HEK293 (cell line): ENCODE measurements around the gene HERC4.

Source experiments
- CTCF ChIA-PET: fragments of 350-600 bp; formaldehyde crosslinking; extraction: SDS; loops from one replicate; lab custom pipeline; 2021; ENCODE audit warnings: antibody characterized with exemption; lab: Yijun Ruan, JAX
- POLR2A ChIA-PET: fragments of 300-600 bp; formaldehyde crosslinking; extraction: SDS; loops from one replicate; lab custom pipeline; 2020; ENCODE audit warnings: antibody characterized with exemption, inconsistent platforms; lab: Yijun Ruan, JAX
- H3K27ac ChIP-seq: fragments of 200-500 bp; sonication (Bioruptor generic); 2 replicates; pipeline ENCODE4 v1.5.1; 2014; ENCODE audit warnings: low read depth, low read length, control low read depth, inconsistent platforms; ENCODE audit errors: extremely low read depth
- H3K36me3 ChIP-seq, 2 experiments: fragments of 200-500 bp in 1 of 2; sonication (Bioruptor generic) in 1 of 2; 1 replicate in 1 of 2; 2 replicates in 1 of 2; pipeline ENCODE4 v1.5.1; 2014 to 2017; ENCODE audit warnings: inconsistent platforms in 2 of 2, low read length in 2 of 2; ENCODE audit not compliant: control insufficient read depth in 2 of 2, insufficient read depth in 1 of 2
- H3K4me1 ChIP-seq: fragments of 200-500 bp; sonication (Bioruptor generic); 2 replicates; pipeline ENCODE4 v1.5.1; 2014; ENCODE audit warnings: mild to moderate bottlenecking, low read length, inconsistent platforms; ENCODE audit not compliant: control insufficient read depth, insufficient read depth
- H3K4me3 ChIP-seq: 2 replicates; pipeline ENCODE4 v1.5.1; 2011; ENCODE audit warnings: low read depth, mild to moderate bottlenecking, control low read depth, low read length, moderate library complexity
- H3K9me3 ChIP-seq: fragments of 200-500 bp; sonication (Bioruptor generic); 2 replicates; pipeline ENCODE4 v1.5.1; 2014; ENCODE audit warnings: low read depth, low read length, inconsistent platforms; ENCODE audit not compliant: control insufficient read depth, insufficient read depth
- AEBP2 ChIP-seq: fragments of 450-650 bp; formaldehyde crosslinking; IDR thresholded peaks from 2 replicates; pipeline ENCODE4 v1.5.1; 2016; ENCODE audit warnings: missing biosample characterization, missing genetic modification characterization, borderline replicate concordance
- MYNN ChIP-seq: fragments of 450-650 bp; formaldehyde crosslinking; IDR thresholded peaks from 2 replicates; pipeline ENCODE4 v1.5.1; 2016; ENCODE audit warnings: missing biosample characterization, missing genetic modification characterization, borderline replicate concordance
- MZF1 ChIP-seq: fragments of 450-650 bp; formaldehyde crosslinking; IDR thresholded peaks from 2 replicates; pipeline ENCODE4 v1.5.1; 2017; ENCODE audit warnings: missing biosample characterization, missing genetic modification characterization, borderline replicate concordance
- OSR2 ChIP-seq: fragments of 450-650 bp; formaldehyde crosslinking; IDR thresholded peaks from 2 replicates; pipeline ENCODE4 v1.5.1; 2016; ENCODE audit warnings: missing biosample characterization, missing genetic modification characterization
- PRDM4 ChIP-seq: fragments of 450-650 bp; formaldehyde crosslinking; IDR thresholded peaks from 2 replicates; pipeline ENCODE4 v1.5.1; 2017; ENCODE audit warnings: missing biosample characterization, missing genetic modification characterization
- SCRT1 ChIP-seq: fragments of 450-650 bp; formaldehyde crosslinking; IDR thresholded peaks from 2 replicates; pipeline ENCODE4 v1.5.1; 2016; ENCODE audit warnings: missing biosample characterization, missing genetic modification characterization, borderline replicate concordance
- ZBTB17 ChIP-seq: fragments of 450-650 bp; formaldehyde crosslinking; IDR thresholded peaks from 2 replicates; pipeline ENCODE4 v1.5.1; 2016; ENCODE audit warnings: missing biosample characterization, missing genetic modification characterization
- ZBTB21 ChIP-seq: fragments of 450-650 bp; formaldehyde crosslinking; IDR thresholded peaks from 2 replicates; pipeline ENCODE4 v1.5.1; 2017; ENCODE audit warnings: missing biosample characterization, missing genetic modification characterization
- ZNF18 ChIP-seq: fragments of 450-650 bp; formaldehyde crosslinking; IDR thresholded peaks from 2 replicates; pipeline ENCODE4 v1.5.1; 2016; ENCODE audit warnings: missing biosample characterization, missing genetic modification characterization
- ZNF184 ChIP-seq: fragments of 450-650 bp; IDR thresholded peaks from 2 replicates; pipeline ENCODE4 v1.5.1; 2018; ENCODE audit warnings: missing biosample characterization, mild to moderate bottlenecking, missing genetic modification characterization
- ZNF23 ChIP-seq: fragments of 450-650 bp; formaldehyde crosslinking; IDR thresholded peaks from 2 replicates; pipeline ENCODE4 v1.5.1; 2016; ENCODE audit warnings: missing biosample characterization, missing genetic modification characterization, borderline replicate concordance
- ZNF266 ChIP-seq: fragments of 450-650 bp; formaldehyde crosslinking; IDR thresholded peaks from 2 replicates; pipeline ENCODE4 v1.5.1; 2016; ENCODE audit warnings: missing biosample characterization, missing genetic modification characterization, low read depth
- ZNF274 ChIP-seq, 2 experiments: fragments of 200-500 bp in 1 of 2; fragments of 450-650 bp in 1 of 2; sonication (Bioruptor generic) in 1 of 2; formaldehyde crosslinking in 1 of 2; IDR thresholded peaks; 2 replicates each; pipeline versions ENCODE4 v1.5.1 to v1.6.1; 2014 to 2016; ENCODE audit warnings: borderline replicate concordance in 1 of 2, inconsistent platforms in 1 of 2, low read length in 1 of 2, missing biosample characterization in 1 of 2, missing genetic modification characterization in 1 of 2
- ZNF423 ChIP-seq: fragments of 450-650 bp; formaldehyde crosslinking; IDR thresholded peaks from 2 replicates; pipeline ENCODE4 v1.5.1; 2016; ENCODE audit warnings: missing biosample characterization, missing genetic modification characterization
- ZNF433 ChIP-seq: fragments of 450-650 bp; formaldehyde crosslinking; IDR thresholded peaks from 2 replicates; pipeline ENCODE4 v1.5.1; 2016; ENCODE audit warnings: missing biosample characterization, missing genetic modification characterization, low read depth
- ZNF529 ChIP-seq: fragments of 450-650 bp; formaldehyde crosslinking; IDR thresholded peaks from 2 replicates; pipeline ENCODE4 v1.5.1; 2017; ENCODE audit warnings: missing genetic modification characterization, missing biosample characterization; ENCODE audit not compliant: insufficient replicate concordance
- ZNF626 ChIP-seq: fragments of 450-650 bp; sonication (Bioruptor Pico); formaldehyde crosslinking; IDR thresholded peaks from 2 replicates; pipeline ENCODE4 v1.5.1; 2018; ENCODE audit warnings: missing biosample characterization, missing genetic modification characterization, inconsistent platforms
- ZNF645 ChIP-seq: fragments of 450-650 bp; formaldehyde crosslinking; IDR thresholded peaks from 2 replicates; pipeline ENCODE4; 2016; ENCODE audit warnings: missing biosample characterization, missing genetic modification characterization
- ZNF792 ChIP-seq: fragments of 450-650 bp; formaldehyde crosslinking; IDR thresholded peaks from 2 replicates; pipeline ENCODE4 v1.5.1; 2016; ENCODE audit warnings: missing biosample characterization, missing genetic modification characterization
- ZSCAN16 ChIP-seq: fragments of 450-650 bp; formaldehyde crosslinking; IDR thresholded peaks from 2 replicates; pipeline ENCODE4 v1.5.1; 2016; ENCODE audit warnings: missing biosample characterization, missing genetic modification characterization
- TF ChIP-seq, protein P1 (sequence below): fragments of 450-650 bp; formaldehyde crosslinking; IDR thresholded peaks from 2 replicates; pipeline ENCODE4 v1.5.1; 2016; ENCODE audit warnings: missing biosample characterization, missing genetic modification characterization
- TF ChIP-seq, protein P2 (sequence below): fragments of 450-650 bp; formaldehyde crosslinking; IDR thresholded peaks from 2 replicates; pipeline ENCODE4 v1.5.1; 2016; ENCODE audit warnings: missing biosample characterization, missing genetic modification characterization

Gene HERC4

GRCh38 chr10:68108653-68109052 lies 33.6 kb upstream of the HERC4 start (continued):
- TF ChIP-seq PRDM4 (tag by site-specific recombination) (no peak), ZNF18 (tag by site-specific recombination) (no peak), ZNF423 (tag by site-specific recombination) (no peak), ZNF529 (tag by site-specific recombination) (no peak)
- TF ChIP-seq, protein P1, sequence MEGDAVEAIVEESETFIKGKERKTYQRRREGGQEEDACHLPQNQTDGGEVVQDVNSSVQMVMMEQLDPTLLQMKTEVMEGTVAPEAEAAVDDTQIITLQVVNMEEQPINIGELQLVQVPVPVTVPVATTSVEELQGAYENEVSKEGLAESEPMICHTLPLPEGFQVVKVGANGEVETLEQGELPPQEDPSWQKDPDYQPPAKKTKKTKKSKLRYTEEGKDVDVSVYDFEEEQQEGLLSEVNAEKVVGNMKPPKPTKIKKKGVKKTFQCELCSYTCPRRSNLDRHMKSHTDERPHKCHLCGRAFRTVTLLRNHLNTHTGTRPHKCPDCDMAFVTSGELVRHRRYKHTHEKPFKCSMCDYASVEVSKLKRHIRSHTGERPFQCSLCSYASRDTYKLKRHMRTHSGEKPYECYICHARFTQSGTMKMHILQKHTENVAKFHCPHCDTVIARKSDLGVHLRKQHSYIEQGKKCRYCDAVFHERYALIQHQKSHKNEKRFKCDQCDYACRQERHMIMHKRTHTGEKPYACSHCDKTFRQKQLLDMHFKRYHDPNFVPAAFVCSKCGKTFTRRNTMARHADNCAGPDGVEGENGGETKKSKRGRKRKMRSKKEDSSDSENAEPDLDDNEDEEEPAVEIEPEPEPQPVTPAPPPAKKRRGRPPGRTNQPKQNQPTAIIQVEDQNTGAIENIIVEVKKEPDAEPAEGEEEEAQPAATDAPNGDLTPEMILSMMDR: no peak

- H3K36me3 ChIP-seq: no peaks in the 10 kb centered on the region
- H3K4me3 ChIP-seq: no peak overlapping the region
- POLR2A ChIA-PET: no interaction called here
- H3K27ac ChIP-seq: no peak overlapping the region
- CTCF ChIA-PET: interaction anchor here (0.6 kb wide), 1 partner anchor 285 kb away, joined by 3 read pairs; no protein-coding TSS in a partner anchor
- TF ChIP-seq ZNF433 (no peak), AEBP2 (no peak), OSR2 (tag by site-specific recombination) (no peak), ZBTB21 (tag by site-specific recombination) (no peak), ZSCAN16 (tag by site-specific recombination) (no peak), ZNF266 (tag by site-specific recombination) (no peak), MYNN (no peak), MZF1 (tag by site-specific recombination) (no peak), SCRT1 (tag by site-specific recombination) (no peak), ZNF792 (tag by site-specific recombination) (no peak), ZNF626 (no peak), ZBTB17 (tag by site-specific recombination) (no peak), ZNF274 (IDR thresholded peaks at IDR 0.05; ENCODE audit: low read length) (no peak), ZNF274 (tag by site-specific recombination; IDR thresholded peaks at IDR 0.05; ENCODE audit: borderline replicate concordance) (no peak), ZNF645 (no peak), ZNF184 (tag by site-specific recombination) (no peak), ZNF23 (tag by site-specific recombination) (no peak)
- TF ChIP-seq, protein P2, sequence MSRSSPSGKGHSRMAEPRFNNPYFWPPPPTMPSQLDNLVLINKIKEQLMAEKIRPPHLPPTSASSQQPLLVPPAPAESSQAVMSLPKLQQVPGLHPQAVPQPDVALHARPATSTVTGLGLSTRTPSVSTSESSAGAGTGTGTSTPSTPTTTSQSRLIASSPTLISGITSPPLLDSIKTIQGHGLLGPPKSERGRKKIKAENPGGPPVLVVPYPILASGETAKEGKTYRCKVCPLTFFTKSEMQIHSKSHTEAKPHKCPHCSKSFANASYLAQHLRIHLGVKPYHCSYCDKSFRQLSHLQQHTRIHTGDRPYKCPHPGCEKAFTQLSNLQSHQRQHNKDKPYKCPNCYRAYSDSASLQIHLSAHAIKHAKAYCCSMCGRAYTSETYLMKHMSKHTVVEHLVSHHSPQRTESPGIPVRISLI (tag by site-specific recombination): no peak
- peaks cover 18% of the 10 kb centered on the region for H3K4me1 ChIP-seq
- no peaks in the 10 kb centered on the region for H3K9me3 ChIP-seq
Observed at GRCh38 chr10:68108051-68108450, 33.0 kb upstream of the HERC4 start.
